Adrenal gland (tissue), 5 donors: Measurements from ENCODE around the gene ARHGEF28.

Experiments
- POLR2A ChIP-seq, 2 donors: fragments of 450-650 bp; IDR thresholded peaks; one replicate each; pipeline ENCODE4 v1.6.1; 2017; ENCODE audit warnings: antibody characterized with exemption in 2 of 2, mild to moderate bottlenecking in 2 of 2, moderate library complexity in 1 of 2
- TF ChIP-seq, protein P1 (sequence below), 6 experiments: fragments of 450-650 bp in 4 of 6; fragments of 200-600 bp in 2 of 6; sonication (generic) in 1 of 6; IDR thresholded peaks; 1 replicate in 5 of 6; 2 replicates in 1 of 6; pipeline versions ENCODE4 v1.5.1 to v1.8.0; 2016 to 2021; ENCODE audit warnings: antibody characterized with exemption in 6 of 6, mild to moderate bottlenecking in 2 of 6, moderate library complexity in 1 of 6
- donor health status: DM: no; HTN: no; CAD: no.

DNA sequence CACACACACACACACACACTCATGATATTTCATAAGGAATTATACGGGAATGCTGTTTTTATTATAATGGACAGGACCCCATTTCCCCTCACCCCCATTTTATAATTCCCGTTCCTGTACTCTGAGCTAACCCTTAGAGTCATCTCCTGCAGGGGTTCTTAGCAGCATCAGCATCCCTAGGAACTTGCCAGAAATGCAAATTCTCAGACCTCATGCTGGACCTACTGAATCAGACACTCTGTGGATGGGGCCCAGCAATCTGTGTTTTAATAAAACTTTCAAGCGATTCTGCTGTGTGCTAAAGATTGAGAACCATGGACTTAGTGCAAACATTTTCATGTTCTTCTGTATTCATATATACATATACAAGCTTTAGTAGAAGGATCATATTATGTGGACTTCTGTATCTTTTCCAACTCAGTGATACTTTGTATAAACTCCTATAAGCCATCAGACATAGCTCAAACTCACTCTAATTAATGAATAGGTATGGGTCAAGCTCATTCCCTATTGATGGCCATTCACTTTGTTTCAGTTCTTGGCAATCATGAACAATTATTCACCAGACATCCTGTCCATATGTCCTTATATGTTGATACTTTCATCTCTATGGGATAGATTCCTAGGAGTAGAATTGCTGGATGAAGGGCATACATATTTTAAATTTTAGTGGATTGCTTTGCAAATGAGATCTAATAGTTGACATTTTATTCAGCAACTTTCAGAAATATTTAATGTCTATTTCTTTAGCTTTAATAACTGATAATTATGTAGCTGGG is 65.5 kb downstream of the ARHGEF28 start:
- TF ChIP-seq, protein P1, sequence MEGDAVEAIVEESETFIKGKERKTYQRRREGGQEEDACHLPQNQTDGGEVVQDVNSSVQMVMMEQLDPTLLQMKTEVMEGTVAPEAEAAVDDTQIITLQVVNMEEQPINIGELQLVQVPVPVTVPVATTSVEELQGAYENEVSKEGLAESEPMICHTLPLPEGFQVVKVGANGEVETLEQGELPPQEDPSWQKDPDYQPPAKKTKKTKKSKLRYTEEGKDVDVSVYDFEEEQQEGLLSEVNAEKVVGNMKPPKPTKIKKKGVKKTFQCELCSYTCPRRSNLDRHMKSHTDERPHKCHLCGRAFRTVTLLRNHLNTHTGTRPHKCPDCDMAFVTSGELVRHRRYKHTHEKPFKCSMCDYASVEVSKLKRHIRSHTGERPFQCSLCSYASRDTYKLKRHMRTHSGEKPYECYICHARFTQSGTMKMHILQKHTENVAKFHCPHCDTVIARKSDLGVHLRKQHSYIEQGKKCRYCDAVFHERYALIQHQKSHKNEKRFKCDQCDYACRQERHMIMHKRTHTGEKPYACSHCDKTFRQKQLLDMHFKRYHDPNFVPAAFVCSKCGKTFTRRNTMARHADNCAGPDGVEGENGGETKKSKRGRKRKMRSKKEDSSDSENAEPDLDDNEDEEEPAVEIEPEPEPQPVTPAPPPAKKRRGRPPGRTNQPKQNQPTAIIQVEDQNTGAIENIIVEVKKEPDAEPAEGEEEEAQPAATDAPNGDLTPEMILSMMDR (IDR thresholded peaks at IDR 0.05): no peak
- no peak for TF ChIP-seq POLR2A (IDR thresholded peaks at IDR 0.05)
